ENCODE results near the gene SELENOS. TPM values are rescaled to one million over a fixed set of nuclear protein-coding genes. Genes with fewer than 3 reads are reported as not detected.
"Not testable (repeated sequence)": the region's sequence is repeated elsewhere in the genome, so short reads cannot be mapped to it uniquely, and the experiment has no call there.

Gene SELENOS
- total RNA-seq, 2 donors from 2014 or later: 67.4 to 76.7 TPM

GRCh38 chr15:101288905-101289513 is 11.7 kb upstream of the SELENOS start:
- DNase-seq (ENCODE audit: low spot score): no peak
- intact Hi-C loops (cut with DNase I): no loop called here

GRCh38 chr15:101287342-101287741 is 10.1 kb upstream of the SELENOS start:
- intact Hi-C loops (cut with DNase I); DNase-seq (ENCODE audit: low spot score): not testable (repeated sequence)

GRCh38 chr15:101286471-101287114 is 9.3 kb upstream of the SELENOS start:
- DNase-seq (ENCODE audit: low spot score): no peak
- intact Hi-C loops (cut with DNase I): no loop called here

GRCh38 chr15:101283931-101284330 is 6.6 kb upstream of the SELENOS start:
- DNase-seq (ENCODE audit: low spot score): no peak
- intact Hi-C loops (cut with DNase I): no loop called here

- intact Hi-C loops (cut with DNase I): no loop called here
- DNase-seq (ENCODE audit: low spot score): no peak
Measured at GRCh38 chr15:101280007-101280406, 2.7 kb upstream of the SELENOS start.

GRCh38 chr15:101277943-101278564 is 769 bp upstream of the SELENOS start:
- DNase-seq (ENCODE audit: low spot score): no peak
- intact Hi-C loops (cut with DNase I): loop anchor here in 1 of 2 donors (2.0 kb wide), 1 partner anchor 45 kb away; no protein-coding TSS in a partner anchor

GRCh38 chr15:101276501-101277037 is 716 bp downstream of the SELENOS start:
- intact Hi-C loops (cut with DNase I): loop anchor here in 1 of 2 donors (2.0 kb wide), 1 partner anchor 44 kb away; no protein-coding TSS in a partner anchor
- no peak for DNase-seq (ENCODE audit: low spot score)

- intact Hi-C loops (cut with DNase I): no loop called here
- no peak for DNase-seq (ENCODE audit: low spot score)
Measured at GRCh38 chr15:101275018-101275417, 2.3 kb downstream of the SELENOS start.

- DNase-seq (ENCODE audit: low spot score): no peak
- intact Hi-C loops (cut with DNase I): no loop called here
Measured at GRCh38 chr15:101273534-101273933, 3.8 kb downstream of the SELENOS start.

GRCh38 chr15:101272584-101272983 is 4.7 kb downstream of the SELENOS start:
- no peak for DNase-seq (ENCODE audit: low spot score)
- intact Hi-C loops (cut with DNase I): no loop called here

GRCh38 chr15:101269479-101270223 is 7.6 kb downstream of the SELENOS start:
- no peak for DNase-seq (ENCODE audit: low spot score)
- intact Hi-C loops (cut with DNase I): loop anchor here in 1 of 2 donors (10.0 kb wide), 1 partner anchor 155 kb away; no protein-coding TSS in a partner anchor

GRCh38 chr15:101267320-101268104 is 9.8 kb downstream of the SELENOS start:
- intact Hi-C loops (cut with DNase I): loop anchor here in 1 of 2 donors (10.0 kb wide), 1 partner anchor 153 kb away; no protein-coding TSS in a partner anchor
- peak; percentile 85 for DNase-seq (ENCODE audit: low spot score)

- no peak for DNase-seq (ENCODE audit: low spot score)
- intact Hi-C loops (cut with DNase I): loop anchor here in 1 of 2 donors (10.0 kb wide), 1 partner anchor 152 kb away; no protein-coding TSS in a partner anchor
Measured at GRCh38 chr15:101266787-101267186, 10.5 kb downstream of the SELENOS start.

- intact Hi-C loops (cut with DNase I): loop anchor here in 1 of 2 donors (10.0 kb wide), 1 partner anchor 151 kb away; no protein-coding TSS in a partner anchor
Measured at GRCh38 chr15:101266034-101266433, 11.3 kb downstream of the SELENOS start.

GRCh38 chr15:101264911-101265641 is 12.2 kb downstream of the SELENOS start:
- intact Hi-C loops (cut with DNase I): loop anchor here in 1 of 2 donors (10.0 kb wide), 1 partner anchor 150 kb away; no protein-coding TSS in a partner anchor
- no peak for DNase-seq (ENCODE audit: low spot score)

More at GRCh38 chr15:101266034-101266433, 11.3 kb downstream of the SELENOS start:
- peak; percentile 92 for DNase-seq (ENCODE audit: low spot score)

GRCh38 chr15:101264011-101264410 is 13.3 kb downstream of the SELENOS start:
- DNase-seq (ENCODE audit: low spot score): no peak
- intact Hi-C loops (cut with DNase I): loop anchor here in 1 of 2 donors (10.0 kb wide), 1 partner anchor 149 kb away; no protein-coding TSS in a partner anchor

- no peak for DNase-seq (ENCODE audit: low spot score)
- intact Hi-C loops (cut with DNase I): loop anchor here in 1 of 2 donors (10.0 kb wide), 1 partner anchor 148 kb away; no protein-coding TSS in a partner anchor
Measured at GRCh38 chr15:101262551-101262950, 14.7 kb downstream of the SELENOS start.
